NCI-H510A treated with DMSO at 0.1 percent for 48 hours (cell line): ENCODE results near the gene RTL10.

ENCODE experiments used
- DNase-seq: peaks from one replicate; lab custom pipeline; 2025; lab: John Stamatoyannopoulos, UW

RTL10 gene

DNA sequence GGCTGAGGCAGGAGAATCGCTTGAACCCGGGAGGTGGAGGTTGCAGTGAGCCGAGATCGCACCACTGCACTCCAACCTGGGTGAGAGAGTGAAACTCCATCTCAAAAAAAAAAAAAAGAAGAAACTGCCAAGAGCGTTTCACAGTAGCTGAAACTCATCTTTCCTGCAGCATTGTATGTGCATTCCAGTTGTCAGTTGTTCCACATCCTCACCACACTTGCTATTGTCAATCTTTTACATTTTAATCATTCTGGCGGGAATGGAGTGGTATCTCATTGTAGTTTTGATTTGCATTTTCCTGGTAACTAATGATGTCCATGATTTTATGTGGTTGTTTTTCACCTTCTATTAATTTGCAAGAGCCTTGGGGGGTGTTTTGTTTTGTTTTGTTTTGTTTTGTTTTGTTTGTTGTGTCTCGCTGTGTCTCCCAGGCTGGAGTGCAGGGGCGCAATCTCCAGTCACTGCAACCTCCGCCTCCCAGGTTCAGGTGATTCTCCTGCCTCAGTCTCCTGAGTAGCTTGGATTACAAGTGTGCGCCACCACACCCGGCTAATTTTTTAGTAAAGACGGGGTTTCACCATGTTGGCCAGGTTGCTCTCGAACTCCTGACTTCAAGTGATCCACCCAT lies 8.1 kb upstream of the RTL10 start:
- no peak for DNase-seq

DNA sequence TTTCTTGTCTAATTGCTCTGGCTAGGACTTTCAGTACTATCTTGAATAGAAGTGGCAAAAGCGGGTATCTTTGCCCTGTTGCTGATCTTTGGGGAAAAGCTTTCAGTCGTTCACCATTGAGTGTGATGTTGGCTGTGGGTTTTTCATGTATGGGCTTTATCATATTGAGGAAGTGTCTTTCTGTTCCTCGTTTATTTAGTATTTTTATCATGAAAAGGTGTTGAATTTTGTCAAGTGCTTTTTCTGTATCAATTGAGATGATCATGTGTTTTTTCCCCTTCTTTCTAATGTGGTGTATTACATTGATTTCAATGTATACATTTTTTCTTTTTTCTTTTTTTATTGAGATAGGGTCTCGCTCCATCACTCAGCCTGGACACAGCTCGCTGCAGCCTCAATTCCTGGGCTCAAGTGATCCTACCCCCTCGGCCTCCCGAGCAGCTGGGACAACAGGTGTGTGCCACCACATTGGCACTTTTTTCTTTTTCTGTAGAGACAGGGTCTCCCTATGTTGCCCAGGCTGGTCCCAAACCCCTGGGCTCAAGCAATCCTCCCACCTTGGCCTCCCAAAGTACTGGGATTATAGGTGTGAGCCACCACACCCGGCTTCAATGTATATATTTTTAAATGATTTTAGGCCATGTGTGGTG lies 5.3 kb upstream of the RTL10 start:
- no peak for DNase-seq

DNA sequence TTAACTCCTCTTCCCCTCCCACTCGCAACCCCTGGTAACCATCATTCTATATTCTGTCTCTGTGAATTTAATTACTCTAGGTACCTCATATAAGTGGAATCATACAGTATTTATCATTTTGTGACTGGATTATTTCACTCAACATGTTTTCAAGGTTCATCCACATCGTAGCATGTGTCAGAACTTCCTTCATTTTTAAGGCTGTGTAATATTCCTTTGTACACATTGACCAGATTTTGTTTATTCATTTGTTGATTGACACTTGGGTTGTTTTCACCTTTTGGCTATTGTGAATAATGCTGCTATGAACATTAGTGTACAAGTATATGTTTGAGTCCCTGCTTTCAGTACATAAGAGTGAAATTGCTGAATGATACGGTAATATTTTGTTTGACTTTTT lies 2.7 kb upstream of the RTL10 start:
- DNase-seq = no peak

GRCh38 chr22:19855504-19856409 lies 1.1 kb upstream of the RTL10 start:
- DNase-seq = peak; percentile 45

GRCh38 chr22:19853879-19854777 lies 546 bp downstream of the RTL10 start:
- no peak for DNase-seq

GRCh38 chr22:19853058-19853878 lies 1.4 kb downstream of the RTL10 start:
- no peak for DNase-seq

DNA sequence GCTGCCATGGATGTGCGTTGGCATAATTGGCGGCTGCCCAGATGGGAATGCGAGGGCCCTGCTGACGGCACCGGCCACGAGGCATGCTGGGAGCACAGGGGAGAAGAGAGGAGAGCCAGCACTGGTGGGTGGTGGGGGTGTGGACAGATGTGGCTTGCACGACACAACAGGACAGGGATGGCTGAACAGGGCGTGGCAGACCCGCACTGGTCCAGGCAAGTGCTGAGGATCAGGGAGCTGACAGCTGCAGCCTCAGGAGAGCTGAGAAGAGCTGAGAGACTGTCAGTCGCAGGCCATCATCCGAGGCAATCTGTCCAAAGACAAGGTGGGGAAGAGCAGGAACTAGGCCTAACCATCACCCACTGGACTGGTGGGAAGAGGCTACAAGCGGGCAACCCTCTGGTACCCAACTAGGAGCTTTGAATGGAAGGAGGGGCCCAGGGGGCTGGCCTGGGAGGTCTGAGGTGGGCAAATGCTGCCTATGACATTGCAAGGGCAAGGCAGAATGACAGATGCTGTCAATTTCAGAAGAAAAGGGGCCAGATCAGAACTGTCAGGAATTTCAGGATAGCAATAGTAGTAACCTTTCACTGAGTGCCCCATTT lies 2.4 kb downstream of the RTL10 start:
- no peak for DNase-seq

DNA sequence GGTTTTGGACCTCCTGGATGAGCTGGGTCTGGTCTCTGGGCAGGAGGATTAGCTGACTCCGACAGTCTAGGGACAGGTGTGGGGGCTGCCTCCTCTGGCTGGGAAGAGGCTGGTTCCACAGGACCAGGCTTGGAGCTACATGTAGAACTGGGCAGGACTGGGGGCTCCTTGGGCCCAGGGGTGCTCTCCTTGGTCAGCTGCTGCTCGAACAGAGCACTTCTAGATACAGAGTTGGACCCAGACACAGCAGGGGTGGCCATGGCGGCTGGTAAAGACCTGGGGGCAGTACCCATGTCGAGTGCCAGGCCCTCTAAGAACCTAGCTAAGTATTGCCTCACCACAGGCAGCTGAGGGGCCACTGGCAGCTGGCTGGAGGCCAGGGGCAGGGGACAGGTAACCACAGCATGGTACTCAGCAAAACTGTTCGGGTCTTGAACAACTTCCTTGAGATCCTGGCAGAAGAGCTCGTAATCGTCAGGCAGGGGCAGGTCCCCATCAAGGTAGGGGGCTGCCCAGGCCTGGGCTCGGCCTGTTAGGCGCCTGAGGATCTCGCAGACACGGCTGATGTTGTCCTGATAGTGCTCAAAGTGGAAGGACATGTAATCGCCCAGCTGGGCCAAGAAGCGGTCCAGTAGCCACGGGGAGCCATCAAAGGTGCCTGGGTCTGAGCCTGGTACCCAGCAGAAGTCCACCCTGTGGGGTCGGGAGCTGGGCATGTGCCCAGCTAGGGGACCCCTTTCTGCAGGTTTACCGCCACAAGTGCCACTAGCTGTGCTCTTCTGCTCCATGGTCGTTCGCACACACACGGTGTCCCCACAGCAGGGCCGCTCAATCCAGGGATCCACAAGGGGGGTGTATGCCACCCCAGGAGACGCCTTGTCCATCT lies 3.1 kb downstream of the RTL10 start:
- DNase-seq = no peak

GRCh38 chr22:19850763-19851109 lies 3.9 kb downstream of the RTL10 start:
- no peak for DNase-seq

GRCh38 chr22:19849835-19850762 lies 4.6 kb downstream of the RTL10 start:
- no peak for DNase-seq

DNA sequence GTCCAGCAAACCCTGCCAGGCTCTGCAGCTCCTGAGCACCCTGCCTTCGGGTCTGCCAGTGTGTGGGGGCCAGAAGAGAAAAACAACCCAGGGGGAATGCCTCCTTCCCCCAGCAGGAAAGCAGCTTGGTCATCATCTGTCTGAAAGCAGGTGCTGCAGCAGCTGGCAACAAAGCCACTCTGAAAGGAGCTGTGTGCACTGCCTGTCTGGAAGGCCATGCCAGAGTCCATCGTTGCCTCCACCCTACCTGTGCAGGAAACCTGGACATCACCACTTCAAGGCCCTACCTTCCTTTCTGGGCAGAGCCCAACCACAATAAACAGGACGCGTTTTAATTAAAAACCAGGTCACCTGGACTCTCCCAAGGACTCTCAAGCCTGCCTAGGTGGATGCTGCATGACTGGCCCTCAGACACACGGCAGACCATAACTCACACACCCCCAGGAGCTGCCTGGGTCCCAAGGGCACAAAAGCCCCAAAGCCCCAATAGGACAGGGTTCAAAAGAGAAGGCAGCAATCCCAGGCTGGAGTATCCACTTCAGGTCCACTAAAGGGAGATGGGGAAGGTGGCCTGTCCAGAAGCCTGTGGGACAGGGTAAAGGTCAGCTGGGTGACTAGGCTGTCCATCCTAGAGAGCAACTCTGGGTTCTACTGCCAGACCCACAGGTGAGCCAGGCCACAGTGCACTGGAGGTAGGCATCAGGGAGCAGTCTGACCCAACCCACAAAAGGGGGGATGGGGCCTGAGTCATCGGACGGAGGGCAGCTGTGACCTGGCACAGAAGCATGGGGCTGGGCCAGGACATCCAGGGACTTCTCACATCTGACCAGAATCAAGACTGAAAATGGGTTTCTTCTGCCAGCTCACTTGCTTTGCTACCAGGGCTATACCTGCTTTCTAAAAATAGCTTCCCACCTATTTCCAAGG lies 6.1 kb downstream of the RTL10 start:
- peak; percentile 20 for DNase-seq

DNA sequence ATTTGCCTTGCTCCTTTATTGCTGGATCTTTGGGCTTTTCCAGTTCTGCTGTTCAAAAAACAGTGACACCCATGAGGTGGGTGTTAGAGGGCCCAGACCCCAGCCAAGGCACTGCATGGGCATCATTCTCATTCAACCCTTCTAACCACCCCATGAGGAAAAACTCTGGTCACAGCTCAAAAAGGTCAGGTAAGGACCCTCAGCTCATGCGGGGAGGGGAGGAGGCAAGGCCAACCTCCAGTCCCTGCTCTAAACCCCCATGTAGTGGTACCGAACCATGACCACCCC lies 7.4 kb downstream of the RTL10 start:
- DNase-seq = no peak

DNA sequence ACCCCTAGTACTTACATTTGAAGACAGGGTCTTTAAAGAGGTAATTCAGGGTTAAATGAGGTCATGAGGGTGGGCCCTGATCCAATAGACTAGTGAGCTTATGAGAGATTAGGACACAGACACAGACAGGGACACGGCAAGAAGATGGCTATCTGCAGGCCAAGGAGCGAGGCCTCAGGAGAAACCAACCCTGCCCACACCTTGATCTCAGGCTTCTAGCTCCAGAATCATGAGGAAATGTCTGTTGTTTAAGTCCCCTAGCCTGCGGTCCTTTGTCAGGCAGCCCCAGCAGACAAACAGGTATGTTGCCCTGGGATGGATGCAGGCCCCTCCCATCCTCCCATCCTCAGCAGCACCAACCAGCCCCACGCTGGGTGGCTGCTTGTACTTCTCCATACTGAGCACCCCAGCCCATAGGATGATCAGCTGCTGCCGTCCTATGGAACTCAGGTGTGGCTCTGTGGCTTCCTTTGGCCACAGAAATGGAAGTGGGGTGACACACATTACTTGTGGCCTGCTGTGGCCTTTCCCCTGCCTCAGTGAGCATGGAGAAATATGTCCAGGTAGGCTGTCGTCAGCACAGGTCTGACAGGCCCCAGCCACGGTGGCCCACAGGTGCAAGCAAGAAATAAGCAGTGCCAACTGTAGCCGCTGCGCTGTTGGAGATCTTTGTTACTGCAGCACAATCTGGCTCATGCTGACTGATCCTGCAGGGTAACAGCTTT lies 7.9 kb downstream of the RTL10 start:
- no peak for DNase-seq

GRCh38 chr22:19845054-19845722 lies 9.5 kb downstream of the RTL10 start:
- no peak for DNase-seq

DNA sequence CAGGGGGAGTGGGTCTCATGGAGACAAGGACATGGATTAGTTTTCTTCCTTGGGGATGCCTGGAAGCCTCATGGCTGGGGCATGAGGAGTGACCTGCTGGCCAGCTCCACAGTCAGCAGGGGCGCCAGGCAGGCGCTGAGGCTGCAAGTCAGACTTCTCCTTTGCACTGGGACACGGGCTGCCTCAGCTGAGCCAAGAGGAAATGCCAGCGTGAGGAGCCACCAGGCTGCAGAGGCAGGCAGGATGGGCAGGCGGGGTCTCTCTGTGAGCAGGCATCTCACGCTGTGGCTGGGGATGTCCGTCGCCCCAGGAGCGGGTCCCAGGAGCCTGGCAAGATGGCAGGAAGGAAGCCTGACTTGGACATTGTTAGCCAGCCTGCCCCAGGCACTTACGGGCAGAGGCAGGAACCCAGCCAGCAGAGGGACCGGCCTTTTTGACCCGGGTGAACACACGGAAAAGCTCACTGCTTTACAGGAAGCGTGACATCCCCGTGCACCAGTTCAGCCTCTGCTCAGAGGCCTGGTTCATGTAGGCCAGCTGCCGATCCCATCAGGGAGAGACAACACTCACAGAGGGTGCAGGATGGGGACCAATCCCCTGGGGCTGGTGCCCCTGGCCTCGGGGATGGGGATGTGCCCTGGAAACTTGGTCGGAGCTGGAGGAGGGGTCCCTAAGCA lies 10.2 kb downstream of the RTL10 start:
- DNase-seq = no peak

DNA sequence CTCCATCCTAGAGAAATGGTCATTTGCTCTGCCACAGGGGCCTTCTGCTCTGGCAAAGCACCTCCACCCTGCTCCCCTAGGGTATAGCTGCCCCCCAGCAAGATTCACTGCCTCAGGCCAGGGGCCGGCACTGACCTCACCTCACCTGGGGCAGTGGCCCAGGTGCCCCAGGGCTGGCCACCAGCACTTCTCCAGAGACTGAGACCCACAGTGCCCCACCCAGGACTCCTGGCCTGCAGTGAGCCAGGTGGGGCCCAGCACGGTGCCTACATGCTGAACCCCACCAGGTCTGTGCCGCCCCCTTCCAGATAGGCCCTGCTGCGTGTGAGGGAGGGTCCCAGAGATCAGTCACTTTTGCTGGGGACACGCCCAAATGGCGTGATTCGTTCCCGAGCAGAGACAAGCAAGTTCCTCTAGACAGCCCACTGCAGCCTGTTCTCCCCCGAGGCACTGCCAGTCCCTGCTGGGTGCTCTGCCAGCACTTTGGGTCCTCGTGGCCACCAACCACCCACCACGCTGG lies 10.8 kb downstream of the RTL10 start:
- no peak for DNase-seq
